ENCODE results near the gene ELMO1. TPM values are rescaled to one million over a fixed set of nuclear protein-coding genes. Genes with fewer than 3 reads are reported as not detected.

The ELMO1 gene
- total RNA-seq, 1 experiment from 2014 or later, result not detected

- intact Hi-C loops (cut with micrococcal nuclease), result no loop called here
- CTCF ChIA-PET, result no interaction called here
Measured at GRCh38 chr7:37344886-37345579, 103.6 kb downstream of the ELMO1 start.

DNA sequence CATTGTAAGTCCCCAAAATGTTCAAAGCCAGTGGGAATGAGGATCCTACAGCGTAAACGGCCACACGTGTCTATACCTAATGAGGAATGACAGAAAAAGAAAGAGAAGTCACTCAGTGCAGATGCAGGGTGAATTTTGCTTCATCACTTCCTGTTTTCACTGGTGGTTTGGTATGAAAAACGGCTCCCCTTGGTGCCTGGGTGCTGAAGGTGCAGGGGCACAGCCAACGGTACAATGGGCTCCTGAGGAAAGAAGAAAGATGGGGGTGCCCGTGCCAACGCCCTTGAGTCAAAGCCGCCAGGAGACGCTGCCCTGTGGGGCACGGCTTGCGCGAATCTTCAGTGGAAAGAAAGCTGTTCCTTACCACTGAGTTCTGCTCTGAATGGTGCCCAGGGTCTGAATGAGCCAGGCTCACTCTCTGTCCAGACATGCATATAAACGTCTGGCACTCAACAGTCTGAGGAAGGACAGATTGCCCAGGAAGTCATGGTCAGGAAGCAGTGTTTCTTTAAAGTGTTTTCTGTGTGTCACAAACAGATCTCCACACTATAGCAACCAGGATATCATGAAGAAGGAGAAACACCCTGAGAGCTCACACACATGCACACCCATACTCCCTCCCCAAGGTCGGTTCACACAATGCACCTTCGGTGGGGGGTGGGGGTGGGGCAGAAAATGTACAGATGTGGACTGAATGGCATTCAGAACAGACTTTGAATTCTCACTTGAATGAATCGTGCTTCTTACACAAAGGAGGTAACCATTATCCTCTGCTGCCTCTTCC is 105.8 kb downstream of the ELMO1 start:
- ATAC-seq (no peak), DNase-seq (no peak)
- Histone ChIP-seq H3K4me3 (ENCODE audit: low read length) (no peak overlapping the region), H3K9me2 (replicated peaks; ENCODE audit: low read length) (no peaks in the 10 kb centered on the region), H3K4me1 (ENCODE audit: insufficient read depth, low read length) (no peaks in the 10 kb centered on the region), H3K9me3 (ENCODE audit: low read length) (0 out of 2 replicates have a peak, but pooled peaks cover 6% of the 10 kb centered on the region), H3K79me2 (ENCODE audit: low read length) (no peaks in the 10 kb centered on the region), H3K36me3 (ENCODE audit: low read depth, low read length) (no peaks in the 10 kb centered on the region), H2AFZ (ENCODE audit: low read length) (no peak overlapping the region), H4K20me1 (ENCODE audit: low read length) (no peaks in the 10 kb centered on the region), H3K9ac (ENCODE audit: low read length) (no peak overlapping the region), H3K27ac (ENCODE audit: low read length) (no peak overlapping the region), H3K27me3 (ENCODE audit: low read length) (no peaks in the 10 kb centered on the region), H3F3A (ENCODE audit: low read length, unreplicated experiment) (no peaks in the 10 kb centered on the region), H3K4me2 (ENCODE audit: low read length) (no peak overlapping the region)
- CTCF ChIA-PET, result no interaction called here
- POLR2A ChIA-PET (ENCODE audit: unreplicated experiment), result no interaction called here
- intact Hi-C loops (cut with micrococcal nuclease), result no loop called here
- TF ChIP-seq, protein P1, sequence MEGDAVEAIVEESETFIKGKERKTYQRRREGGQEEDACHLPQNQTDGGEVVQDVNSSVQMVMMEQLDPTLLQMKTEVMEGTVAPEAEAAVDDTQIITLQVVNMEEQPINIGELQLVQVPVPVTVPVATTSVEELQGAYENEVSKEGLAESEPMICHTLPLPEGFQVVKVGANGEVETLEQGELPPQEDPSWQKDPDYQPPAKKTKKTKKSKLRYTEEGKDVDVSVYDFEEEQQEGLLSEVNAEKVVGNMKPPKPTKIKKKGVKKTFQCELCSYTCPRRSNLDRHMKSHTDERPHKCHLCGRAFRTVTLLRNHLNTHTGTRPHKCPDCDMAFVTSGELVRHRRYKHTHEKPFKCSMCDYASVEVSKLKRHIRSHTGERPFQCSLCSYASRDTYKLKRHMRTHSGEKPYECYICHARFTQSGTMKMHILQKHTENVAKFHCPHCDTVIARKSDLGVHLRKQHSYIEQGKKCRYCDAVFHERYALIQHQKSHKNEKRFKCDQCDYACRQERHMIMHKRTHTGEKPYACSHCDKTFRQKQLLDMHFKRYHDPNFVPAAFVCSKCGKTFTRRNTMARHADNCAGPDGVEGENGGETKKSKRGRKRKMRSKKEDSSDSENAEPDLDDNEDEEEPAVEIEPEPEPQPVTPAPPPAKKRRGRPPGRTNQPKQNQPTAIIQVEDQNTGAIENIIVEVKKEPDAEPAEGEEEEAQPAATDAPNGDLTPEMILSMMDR (conservative IDR thresholded peaks at IDR 0.05; ENCODE audit: low read depth, low read length), result no peak
- TF ChIP-seq EZH2phosphoT487 (IDR thresholded peaks at IDR 0.05; ENCODE audit: borderline replicate concordance, low read length) (no peak), EZH2 (IDR thresholded peaks at IDR 0.05; ENCODE audit: low read length, unreplicated experiment) (no peak)
- BruUV-seq (replicated peaks), result no TSS peak

More at GRCh38 chr7:37344886-37345579, 103.6 kb downstream of the ELMO1 start:
- H3K9me2 ChIP-seq (replicated peaks; ENCODE audit: low read length), result no peaks in the 10 kb centered on the region
- 0 out of 2 replicates have a peak, but pooled peaks cover 6% of the 10 kb centered on the region for H3K9me3 ChIP-seq (ENCODE audit: low read length)
- no peak overlapping the region for H3K27ac ChIP-seq (ENCODE audit: low read length)
- H3F3A ChIP-seq (ENCODE audit: low read length, unreplicated experiment), result no peaks in the 10 kb centered on the region
- no peak overlapping the region for H3K4me2 ChIP-seq (ENCODE audit: low read length)
- DNase-seq, result no peak
- BruUV-seq (replicated peaks), result no TSS peak
- no peaks in the 10 kb centered on the region for H3K36me3 ChIP-seq (ENCODE audit: low read depth, low read length)
- H3K9ac ChIP-seq (ENCODE audit: low read length), result no peak overlapping the region
- POLR2A ChIA-PET (ENCODE audit: unreplicated experiment), result no interaction called here
- no peak overlapping the region for H3K4me3 ChIP-seq (ENCODE audit: low read length)
- H3K27me3 ChIP-seq (ENCODE audit: low read length), result no peaks in the 10 kb centered on the region
- no peak overlapping the region for H2AFZ ChIP-seq (ENCODE audit: low read length)
- no peaks in the 10 kb centered on the region for H4K20me1 ChIP-seq (ENCODE audit: low read length)
- no peaks in the 10 kb centered on the region for H3K4me1 ChIP-seq (ENCODE audit: insufficient read depth, low read length)
- TF ChIP-seq, protein P1 (conservative IDR thresholded peaks at IDR 0.05; ENCODE audit: low read depth, low read length), result no peak
- TF ChIP-seq EZH2phosphoT487 (IDR thresholded peaks at IDR 0.05; ENCODE audit: borderline replicate concordance, low read length), result no peak
- TF ChIP-seq EZH2 (IDR thresholded peaks at IDR 0.05; ENCODE audit: low read length, unreplicated experiment), result no peak
- H3K79me2 ChIP-seq (ENCODE audit: low read length), result no peaks in the 10 kb centered on the region
- no peak for ATAC-seq
